Brain microvascular endothelial cell (primary cell): ENCODE results near the gene C3orf52.

Source experiments
- DNase-seq: peaks from one replicate; pipeline ENCODE4 v3.0.0-alpha.2; 2020
- H3K27ac ChIP-seq: fragments of 250-450 bp; sonication (Bioruptor Pico); 2 replicates; pipeline ENCODE4 v1.5.1; 2020; ENCODE audit warnings: mild to moderate bottlenecking, moderate library complexity
- H3K27me3 ChIP-seq: fragments of 250-450 bp; sonication (Bioruptor Pico); replicated peaks from 2 replicates; pipeline ENCODE4 v1.5.1; 2020; ENCODE audit warnings: mild to moderate bottlenecking
- H3K36me3 ChIP-seq: fragments of 250-450 bp; sonication (Bioruptor Pico); replicated peaks from 2 replicates; pipeline ENCODE4 v1.5.1; 2020; ENCODE audit warnings: mild to moderate bottlenecking
- H3K4me3 ChIP-seq: 2 replicates; pipeline ENCODE4 v1.5.1; 2011; ENCODE audit warnings: low read depth, mild to moderate bottlenecking, control low read depth, low read length, moderate library complexity
- in situ Hi-C: cut with HindIII; loops from 2 replicates; pipeline ENCODE4 v1.10.0; 2017; ENCODE audit warnings: low sequenced_read_pairs, low pct_ligation_motif_present
- TF ChIP-seq, protein P1 (sequence below): IDR thresholded peaks from 2 replicates; pipeline ENCODE4 v1.5.1; 2011; ENCODE audit warnings: low read depth, mild to moderate bottlenecking, moderate library complexity, low read length, control low read depth, inconsistent platforms; ENCODE audit errors: missing control alignments

The C3orf52 gene

DNA sequence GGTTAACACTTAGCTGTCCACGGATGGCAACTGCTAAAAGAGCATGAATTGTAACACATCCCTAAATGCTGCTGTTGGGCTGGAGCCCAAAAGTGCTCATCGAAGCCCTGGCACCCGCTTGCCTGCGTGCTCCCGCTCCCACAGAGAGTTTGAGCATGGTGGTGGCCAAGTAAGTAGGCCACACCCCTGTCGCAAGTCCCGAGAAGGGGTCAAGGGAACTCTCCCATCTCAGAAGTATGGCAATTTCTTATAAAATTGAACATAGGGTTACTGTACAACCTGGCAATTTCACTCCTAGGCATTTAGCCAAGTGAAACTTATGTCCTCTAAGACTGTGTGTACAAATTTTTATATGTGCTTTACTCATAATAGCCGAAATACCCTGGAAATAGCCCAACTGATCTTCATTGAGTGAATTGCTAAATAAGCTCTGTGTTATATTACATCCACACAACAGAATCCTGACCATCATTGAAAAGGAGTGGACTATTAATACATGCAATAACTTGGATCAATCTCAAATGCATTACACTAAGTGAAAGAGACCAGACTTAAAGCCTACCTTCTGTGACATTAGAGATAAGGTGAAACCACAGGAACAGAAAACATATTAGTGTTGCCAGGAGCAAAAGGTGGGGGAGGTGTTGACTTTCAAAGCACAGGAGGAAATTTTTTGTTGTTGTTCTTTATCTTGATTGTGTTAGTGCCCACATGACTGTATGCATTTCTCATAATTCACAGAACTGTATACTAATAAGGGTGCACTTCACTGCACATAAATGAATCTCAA, 48.3 kb downstream of the C3orf52 start:
- in situ Hi-C loops = no loop called here
- H3K27ac ChIP-seq = no peak overlapping the region

DNA sequence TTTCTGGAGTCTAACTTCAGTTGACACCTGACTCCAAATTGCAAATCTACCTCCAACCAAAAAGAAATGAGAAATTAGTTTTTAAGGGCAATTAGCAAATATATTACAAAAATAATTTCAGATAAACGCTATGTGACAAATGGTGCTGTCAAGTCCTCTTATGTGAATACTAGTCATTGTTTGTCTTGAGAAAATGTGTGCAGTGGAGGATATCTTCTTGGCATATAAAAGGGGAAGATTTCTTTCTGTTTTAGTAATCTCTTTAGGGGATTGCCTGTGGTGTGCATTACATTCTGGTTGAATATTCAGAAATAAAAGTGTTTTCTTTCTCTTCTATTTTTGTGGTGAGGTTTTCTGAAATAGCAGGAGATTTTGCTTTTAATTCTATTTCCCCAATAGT, 49.9 kb downstream of the C3orf52 start:
- TF ChIP-seq, protein P1, sequence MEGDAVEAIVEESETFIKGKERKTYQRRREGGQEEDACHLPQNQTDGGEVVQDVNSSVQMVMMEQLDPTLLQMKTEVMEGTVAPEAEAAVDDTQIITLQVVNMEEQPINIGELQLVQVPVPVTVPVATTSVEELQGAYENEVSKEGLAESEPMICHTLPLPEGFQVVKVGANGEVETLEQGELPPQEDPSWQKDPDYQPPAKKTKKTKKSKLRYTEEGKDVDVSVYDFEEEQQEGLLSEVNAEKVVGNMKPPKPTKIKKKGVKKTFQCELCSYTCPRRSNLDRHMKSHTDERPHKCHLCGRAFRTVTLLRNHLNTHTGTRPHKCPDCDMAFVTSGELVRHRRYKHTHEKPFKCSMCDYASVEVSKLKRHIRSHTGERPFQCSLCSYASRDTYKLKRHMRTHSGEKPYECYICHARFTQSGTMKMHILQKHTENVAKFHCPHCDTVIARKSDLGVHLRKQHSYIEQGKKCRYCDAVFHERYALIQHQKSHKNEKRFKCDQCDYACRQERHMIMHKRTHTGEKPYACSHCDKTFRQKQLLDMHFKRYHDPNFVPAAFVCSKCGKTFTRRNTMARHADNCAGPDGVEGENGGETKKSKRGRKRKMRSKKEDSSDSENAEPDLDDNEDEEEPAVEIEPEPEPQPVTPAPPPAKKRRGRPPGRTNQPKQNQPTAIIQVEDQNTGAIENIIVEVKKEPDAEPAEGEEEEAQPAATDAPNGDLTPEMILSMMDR = no peak
- in situ Hi-C loops = no loop called here
- H3K36me3 ChIP-seq = no peaks in the 10 kb centered on the region

More for the DNA sequence above, 48.3 kb downstream of the C3orf52 start:
- Histone ChIP-seq H3K27me3 (no peaks in the 10 kb centered on the region), H3K4me3 (no peak overlapping the region), H3K36me3 (no peaks in the 10 kb centered on the region)
- TF ChIP-seq, protein P1 = no peak
- DNase-seq = no peak

DNA sequence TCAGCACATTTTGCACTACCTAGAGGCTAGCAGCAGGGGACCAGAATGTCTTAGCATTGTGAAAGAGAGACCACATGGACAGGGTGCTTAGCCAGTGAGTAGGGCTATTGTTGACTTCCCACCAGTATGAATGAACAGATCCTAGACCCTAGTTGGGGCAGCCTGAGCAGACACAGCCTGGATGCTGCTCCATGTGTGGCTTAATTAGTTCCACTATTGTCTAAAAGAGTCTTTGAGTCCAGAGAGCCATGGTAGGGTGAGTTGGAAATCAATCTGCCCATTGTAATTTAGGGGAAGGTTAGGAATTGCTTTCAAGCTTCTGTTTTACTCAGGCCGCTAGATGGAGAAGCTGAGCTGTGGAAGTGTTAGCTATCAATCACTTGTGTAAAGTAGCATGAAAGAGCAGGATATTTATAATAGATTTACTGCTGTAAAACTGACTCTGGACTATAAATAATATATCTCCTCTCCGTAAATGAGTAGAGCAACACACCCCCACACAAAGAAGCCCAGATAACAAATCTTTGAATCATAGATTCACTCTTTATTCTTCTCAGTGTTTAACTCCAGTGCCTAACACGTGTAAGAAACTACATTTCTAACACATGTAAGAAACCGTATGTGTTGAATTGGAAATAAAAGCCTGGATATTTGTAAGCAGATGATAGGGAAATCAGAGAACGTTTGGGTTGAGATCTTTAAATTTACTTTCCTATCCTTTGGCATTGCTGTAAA, 50.9 kb downstream of the C3orf52 start:
- Histone ChIP-seq H3K36me3 (no peaks in the 10 kb centered on the region), H3K4me3 (no peak overlapping the region), H3K27me3 (no peaks in the 10 kb centered on the region), H3K27ac (no peak overlapping the region)
- DNase-seq = peak; percentile 54
- in situ Hi-C loops = no loop called here
- TF ChIP-seq, protein P1 = peak; percentile 79

More for the DNA sequence above, 49.9 kb downstream of the C3orf52 start:
- no peak overlapping the region for H3K27ac ChIP-seq
- H3K4me3 ChIP-seq = no peak overlapping the region
- H3K27me3 ChIP-seq = no peaks in the 10 kb centered on the region
- DNase-seq = no peak

DNA sequence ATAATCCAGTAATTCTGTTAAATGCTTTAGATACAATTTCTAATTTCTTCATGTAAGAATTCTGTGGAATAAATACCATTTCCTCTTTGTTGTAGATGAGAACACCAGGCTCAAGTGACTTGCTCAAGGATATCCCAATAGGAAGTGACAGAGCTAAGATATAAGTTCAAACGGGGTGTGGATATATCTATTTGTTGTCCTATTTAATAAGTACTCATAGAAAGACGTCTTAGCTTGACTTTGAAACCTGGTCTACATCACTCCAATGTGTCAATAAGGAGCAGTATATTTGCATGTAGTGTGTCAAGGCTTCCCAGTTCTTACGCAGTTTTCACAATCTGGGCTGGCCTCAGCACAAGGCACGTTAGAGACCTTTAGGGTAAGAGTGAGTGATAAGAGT, 51.6 kb downstream of the C3orf52 start:
- no peak for DNase-seq
- in situ Hi-C loops = no loop called here
- H3K27ac ChIP-seq = no peak overlapping the region
- no peaks in the 10 kb centered on the region for H3K36me3 ChIP-seq
- TF ChIP-seq, protein P1 = no peak
- H3K4me3 ChIP-seq = no peak overlapping the region
- no peaks in the 10 kb centered on the region for H3K27me3 ChIP-seq

DNA sequence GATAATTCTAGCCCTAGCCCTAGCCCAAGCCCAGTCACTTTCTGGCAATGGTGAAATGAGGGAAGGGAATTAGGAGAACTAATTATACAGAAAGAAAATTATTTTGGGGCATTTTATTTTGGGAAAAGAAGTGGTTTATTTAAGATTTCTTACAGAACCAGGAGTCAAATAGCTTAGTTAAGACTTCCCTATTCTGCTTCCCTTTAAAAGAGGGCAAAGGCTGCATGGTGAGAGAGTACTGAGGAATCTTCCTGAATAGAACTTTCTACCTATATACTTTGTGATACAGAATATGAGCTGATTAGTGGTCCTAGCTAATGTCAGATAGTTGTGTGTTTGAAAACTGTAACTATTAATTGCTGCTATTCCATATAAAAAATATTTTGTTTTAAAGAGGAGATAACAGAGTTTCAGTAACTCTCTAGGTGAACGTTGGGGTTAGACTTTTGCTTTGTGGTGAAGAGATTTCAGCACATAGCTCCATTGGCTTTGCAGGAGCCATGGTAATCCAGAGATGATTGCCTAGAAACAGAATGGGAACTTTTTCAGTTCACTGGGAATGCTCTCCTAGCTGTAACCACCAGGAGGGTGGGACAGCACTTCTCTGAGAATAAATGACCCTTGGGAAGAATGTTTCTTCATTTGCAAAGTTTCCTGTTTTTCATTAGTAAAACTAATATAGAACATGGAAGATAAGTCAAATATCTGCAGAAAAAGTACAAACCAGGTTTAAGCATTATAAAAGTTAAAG, 52.2 kb downstream of the C3orf52 start:
- Histone ChIP-seq H3K36me3 (no peaks in the 10 kb centered on the region), H3K4me3 (no peak overlapping the region), H3K27ac (no peak overlapping the region), H3K27me3 (no peaks in the 10 kb centered on the region)
- in situ Hi-C loops = no loop called here
- TF ChIP-seq, protein P1 = no peak
- no peak for DNase-seq
